GM19238 (cell line): ENCODE results near the gene LRP1-AS.

ENCODE experiments used
- DNase-seq: peaks from one replicate; pipeline ENCODE4 v3.0.0; 2011; ENCODE audit warnings: low spot score; ENCODE audit not compliant: insufficient read length

LRP1-AS gene

GRCh38 chr12:57180321-57180989 is 33.0 kb upstream of the LRP1-AS start:
- DNase-seq = no peak

DNA sequence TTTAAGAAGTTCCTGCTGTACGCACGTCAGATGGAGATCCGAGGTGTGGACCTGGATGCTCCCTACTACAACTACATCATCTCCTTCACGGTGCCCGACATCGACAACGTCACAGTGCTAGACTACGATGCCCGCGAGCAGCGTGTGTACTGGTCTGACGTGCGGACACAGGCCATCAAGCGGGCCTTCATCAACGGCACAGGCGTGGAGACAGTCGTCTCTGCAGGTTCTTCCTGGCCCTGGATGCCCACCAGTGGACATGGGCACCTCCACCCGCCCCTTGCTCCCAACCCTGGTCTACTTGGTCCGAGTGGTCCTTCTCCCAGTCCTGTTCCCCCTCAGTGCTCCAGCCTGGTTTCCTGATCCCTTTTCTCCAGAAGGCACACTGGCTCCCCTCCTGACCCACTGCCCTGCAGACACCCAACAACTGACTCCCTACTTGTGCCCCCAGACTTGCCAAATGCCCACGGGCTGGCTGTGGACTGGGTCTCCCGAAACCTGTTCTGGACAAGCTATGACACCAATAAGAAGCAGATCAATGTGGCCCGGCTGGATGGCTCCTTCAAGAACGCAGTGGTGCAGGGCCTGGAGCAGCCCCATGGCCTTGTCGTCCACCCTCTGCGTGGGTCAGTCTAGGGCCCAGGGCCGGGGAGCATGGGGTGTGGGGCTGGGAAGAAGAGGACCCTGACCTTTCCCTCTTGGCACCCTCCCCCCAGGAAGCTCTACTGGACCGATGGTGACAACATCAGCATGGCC is 32.1 kb upstream of the LRP1-AS start:
- no peak for DNase-seq

DNA sequence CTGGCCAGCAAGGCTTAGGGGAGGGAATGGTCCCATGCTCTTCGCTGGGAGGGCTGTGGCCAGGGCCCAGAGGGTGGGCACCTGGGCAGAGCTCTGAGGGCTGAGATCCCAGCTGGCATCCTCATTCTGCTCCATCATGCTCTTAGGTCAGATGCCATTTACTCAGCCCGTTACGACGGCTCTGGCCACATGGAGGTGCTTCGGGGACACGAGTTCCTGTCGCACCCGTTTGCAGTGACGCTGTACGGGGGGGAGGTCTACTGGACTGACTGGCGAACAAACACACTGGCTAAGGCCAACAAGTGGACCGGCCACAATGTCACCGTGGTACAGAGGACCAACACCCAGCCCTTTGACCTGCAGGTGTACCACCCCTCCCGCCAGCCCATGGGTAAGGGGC is 30.8 kb upstream of the LRP1-AS start:
- no peak for DNase-seq

GRCh38 chr12:57177354-57177753 is 29.9 kb upstream of the LRP1-AS start:
- DNase-seq = no peak

- DNase-seq = no peak
These were observed 29.4 kb upstream of the LRP1-AS start for GRCh38 chr12:57176846-57177245.

GRCh38 chr12:57176139-57176477 is 28.7 kb upstream of the LRP1-AS start:
- no peak for DNase-seq

DNA sequence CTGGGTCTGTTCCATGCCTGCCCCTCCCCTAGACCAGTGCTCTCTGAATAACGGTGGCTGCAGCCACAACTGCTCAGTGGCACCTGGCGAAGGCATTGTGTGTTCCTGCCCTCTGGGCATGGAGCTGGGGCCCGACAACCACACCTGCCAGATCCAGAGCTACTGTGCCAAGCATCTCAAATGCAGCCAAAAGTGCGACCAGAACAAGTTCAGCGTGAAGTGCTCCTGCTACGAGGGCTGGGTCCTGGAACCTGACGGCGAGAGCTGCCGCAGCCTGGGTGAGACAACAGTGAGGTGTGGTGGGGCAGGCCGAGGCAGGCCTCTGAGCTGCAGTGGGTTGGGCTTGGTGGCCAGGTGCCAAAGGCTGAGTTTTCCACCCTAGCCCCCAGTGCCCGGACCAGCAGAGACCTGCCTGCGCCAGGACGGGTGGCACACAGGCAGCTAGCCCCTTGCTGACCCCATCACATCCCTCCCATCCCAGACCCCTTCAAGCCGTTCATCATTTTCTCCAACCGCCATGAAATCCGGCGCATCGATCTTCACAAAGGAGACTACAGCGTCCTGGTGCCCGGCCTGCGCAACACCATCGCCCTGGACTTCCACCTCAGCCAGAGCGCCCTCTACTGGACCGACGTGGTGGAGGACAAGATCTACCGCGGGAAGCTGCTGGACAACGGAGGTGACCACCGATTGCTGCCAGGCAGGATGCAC is 28.2 kb upstream of the LRP1-AS start:
- no peak for DNase-seq

- no peak for DNase-seq
These were observed 26.3 kb upstream of the LRP1-AS start for GRCh38 chr12:57173683-57174082.

DNA sequence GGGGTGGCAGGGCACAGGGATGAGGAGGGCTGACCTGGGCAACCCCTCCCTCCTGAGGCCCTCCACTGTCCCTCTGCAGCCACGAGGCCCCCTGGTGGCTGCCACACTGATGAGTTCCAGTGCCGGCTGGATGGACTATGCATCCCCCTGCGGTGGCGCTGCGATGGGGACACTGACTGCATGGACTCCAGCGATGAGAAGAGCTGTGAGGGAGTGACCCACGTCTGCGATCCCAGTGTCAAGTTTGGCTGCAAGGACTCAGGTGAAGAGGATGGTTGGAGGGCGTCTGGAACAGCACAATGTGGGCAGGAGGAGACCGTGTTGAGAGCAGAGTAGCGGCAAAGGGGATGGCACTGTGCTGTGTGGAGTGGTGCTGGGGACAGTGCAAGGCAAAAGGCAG is 25.7 kb upstream of the LRP1-AS start:
- DNase-seq = no peak

GRCh38 chr12:57171668-57172067 is 24.2 kb upstream of the LRP1-AS start:
- no peak for DNase-seq

DNA sequence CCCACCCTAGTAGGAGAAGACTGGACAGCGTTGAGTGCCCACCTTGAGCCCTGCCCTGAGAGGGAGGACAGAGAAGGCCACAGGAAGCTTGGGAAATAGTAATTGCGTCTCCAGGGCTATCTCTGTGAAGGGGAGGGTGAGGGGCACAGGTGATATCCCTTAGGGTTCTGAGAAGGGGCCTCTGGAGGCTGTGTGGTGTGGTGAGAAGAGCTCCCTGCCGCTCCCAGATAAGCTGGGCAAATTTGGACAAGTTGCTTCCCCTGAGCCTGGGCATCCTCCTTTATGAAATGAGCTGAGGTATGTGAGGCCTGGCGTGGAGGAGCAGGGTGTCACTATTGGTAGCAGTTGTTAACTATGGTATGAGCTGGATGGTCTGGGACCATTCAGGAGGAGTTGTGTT is 23.5 kb upstream of the LRP1-AS start:
- DNase-seq = no peak

DNA sequence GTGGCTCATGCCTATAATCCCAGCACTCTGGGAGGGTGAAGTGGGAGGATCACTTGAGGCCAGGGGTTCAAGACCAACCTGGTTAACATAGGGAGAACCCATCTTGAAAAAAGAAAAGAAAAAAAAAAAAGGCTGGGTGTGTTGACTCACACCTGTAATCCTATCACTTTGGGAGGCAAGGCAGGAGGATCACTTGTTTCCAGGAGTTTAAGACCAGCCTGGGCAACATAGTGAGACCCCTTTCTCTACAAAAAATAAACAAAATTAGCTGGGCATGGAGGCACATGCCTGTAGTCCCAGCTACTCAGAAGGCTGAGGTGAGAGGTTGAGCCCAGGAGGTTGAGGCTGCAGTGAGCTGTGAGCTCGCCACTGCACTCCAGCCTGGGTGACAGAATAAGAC is 23.0 kb upstream of the LRP1-AS start:
- no peak for DNase-seq

GRCh38 chr12:57169969-57170368 is 22.6 kb upstream of the LRP1-AS start:
- DNase-seq = no peak

- DNase-seq = no peak
These were observed 21.8 kb upstream of the LRP1-AS start for GRCh38 chr12:57169046-57169795.

- no peak for DNase-seq
These were observed 20.6 kb upstream of the LRP1-AS start for GRCh38 chr12:57168058-57168457.

DNA sequence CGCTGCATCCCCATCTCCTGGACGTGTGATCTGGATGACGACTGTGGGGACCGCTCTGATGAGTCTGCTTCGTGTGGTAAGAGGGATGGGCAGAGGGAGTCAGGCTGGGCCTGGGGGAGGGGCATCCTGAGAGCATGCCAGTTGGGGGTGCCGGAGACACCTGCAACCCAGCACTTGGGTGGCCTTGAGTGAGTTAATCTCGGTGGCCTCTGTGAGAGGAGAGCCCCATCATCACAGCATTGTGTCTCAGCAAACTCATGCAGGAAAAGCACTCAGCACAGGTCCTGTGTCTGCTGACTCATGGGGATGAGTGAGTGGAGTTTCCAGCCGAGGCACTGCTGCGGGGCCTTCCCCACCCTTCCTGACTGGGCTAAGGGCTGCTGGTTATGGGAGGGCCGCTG is 19.6 kb upstream of the LRP1-AS start:
- no peak for DNase-seq

- no peak for DNase-seq
These were observed 18.3 kb upstream of the LRP1-AS start for GRCh38 chr12:57165741-57166140.

DNA sequence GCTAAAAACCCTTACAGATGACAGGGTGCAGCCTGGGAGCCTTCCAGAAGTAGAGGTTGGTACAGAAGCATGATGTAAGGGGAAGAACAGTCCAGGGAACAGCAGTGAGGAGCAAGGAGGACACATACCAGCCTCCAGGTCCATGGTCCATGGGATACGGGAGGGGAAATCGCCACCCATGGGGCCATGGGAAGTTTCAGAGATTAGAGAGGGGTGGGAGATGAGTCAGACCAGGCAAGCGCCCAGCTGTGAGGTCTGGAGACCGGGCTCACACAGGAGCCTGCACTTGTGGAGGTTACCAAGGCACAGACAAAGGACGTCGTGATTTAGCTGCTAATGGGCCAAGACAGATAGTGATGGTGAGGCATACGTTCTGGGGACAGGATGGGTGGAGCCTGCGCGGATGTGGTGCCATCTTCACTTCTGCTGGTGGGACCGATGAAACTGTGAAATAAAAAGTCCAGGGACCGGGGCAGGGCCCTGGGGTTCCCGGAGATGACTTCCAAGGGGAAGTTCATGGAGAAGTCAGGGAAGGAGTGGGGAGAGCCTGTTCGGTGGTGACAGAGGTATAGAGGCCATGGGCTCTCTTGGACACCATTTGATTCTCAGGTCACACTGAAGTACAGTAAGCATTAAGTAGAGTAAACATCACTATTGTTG is 17.7 kb upstream of the LRP1-AS start:
- no peak for DNase-seq

- no peak for DNase-seq
These were observed 17.0 kb upstream of the LRP1-AS start for GRCh38 chr12:57164454-57164853.

- no peak for DNase-seq
These were observed 15.2 kb upstream of the LRP1-AS start for GRCh38 chr12:57162553-57163125.

DNA sequence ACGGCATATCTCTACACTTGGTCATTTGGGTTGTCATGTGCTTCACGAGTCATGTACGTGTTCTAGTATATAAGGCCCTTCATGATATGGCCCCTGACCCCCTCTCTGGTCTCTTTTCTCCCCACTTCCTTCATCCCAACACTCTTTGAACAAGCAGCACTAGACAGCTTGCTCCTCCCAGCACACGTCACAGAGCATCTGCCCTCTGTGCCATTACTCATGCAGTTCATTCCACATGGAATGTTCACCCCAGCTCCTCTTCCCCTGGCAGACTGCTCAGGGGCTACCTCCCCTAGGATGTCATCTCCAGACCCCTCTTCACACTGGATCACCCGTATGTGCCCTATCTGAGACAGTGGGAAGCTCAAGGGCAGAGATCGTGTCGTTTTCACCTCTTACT is 14.1 kb upstream of the LRP1-AS start:
- no peak for DNase-seq
